NT2/D1 (cell line): ENCODE results near the gene CPXM2.

Experiments used
- DNase-seq: peaks from one replicate; pipeline ENCODE4 v3.0.0-alpha.2; 2011; ENCODE audit warnings: low read depth, low spot score
- H3K27me3 ChIP-seq: 2 replicates; pipeline ENCODE4 v1.6.0; 2011; ENCODE audit warnings: mild to moderate bottlenecking; ENCODE audit not compliant: insufficient read length, insufficient read depth
- H3K36me3 ChIP-seq: 2 replicates; pipeline ENCODE4 v1.6.1; 2011; ENCODE audit warnings: mild to moderate bottlenecking, low read length, mixed read lengths; ENCODE audit not compliant: insufficient read depth, insufficient read length
- H3K4me1 ChIP-seq: 2 replicates; pipeline ENCODE4 v1.5.1; 2011; ENCODE audit not compliant: insufficient read depth, insufficient read length
- H3K4me3 ChIP-seq: 2 replicates; pipeline ENCODE4 v1.5.1; 2011; ENCODE audit warnings: low read depth; ENCODE audit not compliant: insufficient read length
- H3K9ac ChIP-seq: 2 replicates; pipeline ENCODE4 v1.6.0; 2011; ENCODE audit warnings: low read depth; ENCODE audit not compliant: insufficient read length
- H3K9me3 ChIP-seq: 2 replicates; pipeline ENCODE4 v1.5.1; 2011; ENCODE audit warnings: mild to moderate bottlenecking, low read length; ENCODE audit not compliant: insufficient read depth
- SUZ12 ChIP-seq: IDR thresholded peaks from 2 replicates; pipeline ENCODE4 v1.6.1; 2011; ENCODE audit not compliant: insufficient read length, insufficient read depth; ENCODE audit errors: extremely low read depth
- YY1 ChIP-seq: IDR thresholded peaks from 2 replicates; pipeline ENCODE4 v1.6.1; 2011; ENCODE audit not compliant: insufficient read length, insufficient read depth
- ZNF274 ChIP-seq: IDR thresholded peaks from 2 replicates; pipeline ENCODE4 v1.6.1; 2011; ENCODE audit warnings: mild to moderate bottlenecking, low read depth, low read length

The CPXM2 gene

DNA sequence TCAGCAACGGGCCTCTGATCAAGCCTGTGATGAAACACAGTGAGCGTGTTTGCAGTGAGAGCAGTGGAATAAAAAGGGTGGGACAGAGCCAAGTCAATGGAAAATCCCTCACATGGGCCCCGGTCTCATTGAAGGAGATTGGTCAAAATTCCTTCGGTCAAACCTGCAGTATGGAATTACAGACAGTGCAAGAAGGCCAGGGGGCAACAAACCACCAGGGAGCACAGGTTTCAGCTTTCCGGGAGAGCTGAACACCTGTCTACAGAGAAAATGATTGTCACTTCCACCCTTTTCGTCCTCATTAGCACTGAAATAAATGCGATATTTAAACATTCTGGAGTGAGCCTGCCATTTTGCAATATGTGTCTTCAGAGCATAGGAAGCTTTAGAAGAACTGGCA lies 132.6 kb downstream of the CPXM2 start:
- Histone ChIP-seq H3K27me3 (no peaks in the 10 kb centered on the region), H3K4me1 (peaks cover 2% of the 10 kb centered on the region), H3K4me3 (no peak overlapping the region), H3K9me3 (peaks cover 9% of the 10 kb centered on the region; the same call in 1 of the 2 replicates), H3K9ac (no peak overlapping the region), H3K36me3 (peaks cover 6% of the 10 kb centered on the region)
- TF ChIP-seq SUZ12 (no peak), YY1 (no peak), ZNF274 (no peak)
- DNase-seq: no peak

DNA sequence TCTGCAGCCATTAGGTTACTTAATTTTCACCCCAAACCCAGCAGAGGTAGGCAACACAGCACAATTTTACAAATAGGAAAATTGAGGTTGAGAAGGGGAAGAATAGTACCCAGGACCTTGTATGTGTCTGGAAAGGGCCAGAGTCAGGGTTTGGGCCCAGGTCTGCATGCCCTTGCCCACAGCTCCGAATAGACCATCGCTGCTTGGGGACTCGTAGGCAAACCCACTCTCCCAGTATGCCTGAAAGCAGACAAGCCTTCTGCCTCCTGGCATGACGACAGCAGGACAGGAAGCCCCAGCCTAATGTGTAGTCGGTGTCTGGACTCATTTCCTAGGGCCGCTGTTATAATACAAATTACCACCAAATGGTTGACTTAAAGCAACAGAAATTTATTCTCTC lies 133.8 kb downstream of the CPXM2 start:
- Histone ChIP-seq H3K4me1 (peaks cover 2% of the 10 kb centered on the region), H3K36me3 (peaks cover 6% of the 10 kb centered on the region), H3K27me3 (no peaks in the 10 kb centered on the region), H3K9me3 (peaks cover 15% of the 10 kb centered on the region; the same call in 1 of the 2 replicates), H3K9ac (no peak overlapping the region), H3K4me3 (no peak overlapping the region)
- TF ChIP-seq ZNF274 (no peak), YY1 (no peak)
- DNase-seq: no peak

DNA sequence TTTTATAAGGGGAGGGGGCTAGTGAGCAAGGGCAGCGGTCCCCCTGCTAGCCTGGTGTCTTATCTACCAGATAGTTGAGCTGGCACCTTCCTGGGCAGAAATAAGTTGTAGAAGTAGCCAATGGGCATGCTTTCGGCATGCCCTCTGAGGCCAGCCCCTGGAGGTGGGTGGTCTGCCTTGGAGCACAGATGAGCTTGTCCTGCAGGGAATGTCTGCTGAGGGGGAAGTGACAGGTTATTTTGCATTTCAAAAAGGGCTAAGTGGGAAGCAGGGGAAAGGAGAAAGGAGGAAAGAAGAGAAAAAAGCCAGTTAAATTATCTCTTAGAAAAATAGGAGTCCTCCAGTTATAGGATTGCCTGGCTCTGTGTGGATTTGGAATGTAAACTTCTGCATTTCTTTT lies 136.5 kb downstream of the CPXM2 start:
- TF ChIP-seq YY1 (no peak), SUZ12 (no peak), ZNF274 (no peak)
- Histone ChIP-seq H3K27me3 (no peaks in the 10 kb centered on the region), H3K36me3 (peaks cover 4% of the 10 kb centered on the region), H3K9me3 (peaks cover 43% of the 10 kb centered on the region), H3K9ac (no peak overlapping the region), H3K4me1 (peaks cover 2% of the 10 kb centered on the region), H3K4me3 (no peak overlapping the region)
- DNase-seq: no peak

DNA sequence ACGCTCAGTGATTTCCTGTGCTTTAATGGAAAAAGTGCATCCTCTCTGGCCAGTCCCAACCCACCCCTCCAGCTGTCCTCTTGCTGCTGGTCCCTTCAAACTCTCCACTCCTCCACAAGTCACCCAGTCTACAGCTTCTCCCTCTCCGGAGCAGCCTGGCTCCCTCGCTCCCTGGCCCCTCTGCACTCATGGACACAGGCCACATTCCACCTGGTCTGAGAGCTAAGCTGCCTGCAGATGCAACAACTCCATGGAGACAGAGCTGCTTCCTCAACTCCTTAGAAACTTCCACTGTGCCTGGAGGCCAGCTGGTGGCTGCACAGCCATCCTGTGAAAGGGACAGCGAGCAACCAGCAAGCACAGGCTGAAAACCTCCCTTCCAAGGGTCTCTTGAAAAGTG lies 137.5 kb downstream of the CPXM2 start:
- no peak for DNase-seq
- Histone ChIP-seq H3K36me3 (peaks cover 4% of the 10 kb centered on the region), H3K9me3 (peaks cover 44% of the 10 kb centered on the region), H3K4me1 (peaks cover 2% of the 10 kb centered on the region), H3K27me3 (no peaks in the 10 kb centered on the region), H3K9ac (no peak overlapping the region), H3K4me3 (no peak overlapping the region)
- no peak for TF ChIP-seq YY1
- no peak for TF ChIP-seq SUZ12

DNA sequence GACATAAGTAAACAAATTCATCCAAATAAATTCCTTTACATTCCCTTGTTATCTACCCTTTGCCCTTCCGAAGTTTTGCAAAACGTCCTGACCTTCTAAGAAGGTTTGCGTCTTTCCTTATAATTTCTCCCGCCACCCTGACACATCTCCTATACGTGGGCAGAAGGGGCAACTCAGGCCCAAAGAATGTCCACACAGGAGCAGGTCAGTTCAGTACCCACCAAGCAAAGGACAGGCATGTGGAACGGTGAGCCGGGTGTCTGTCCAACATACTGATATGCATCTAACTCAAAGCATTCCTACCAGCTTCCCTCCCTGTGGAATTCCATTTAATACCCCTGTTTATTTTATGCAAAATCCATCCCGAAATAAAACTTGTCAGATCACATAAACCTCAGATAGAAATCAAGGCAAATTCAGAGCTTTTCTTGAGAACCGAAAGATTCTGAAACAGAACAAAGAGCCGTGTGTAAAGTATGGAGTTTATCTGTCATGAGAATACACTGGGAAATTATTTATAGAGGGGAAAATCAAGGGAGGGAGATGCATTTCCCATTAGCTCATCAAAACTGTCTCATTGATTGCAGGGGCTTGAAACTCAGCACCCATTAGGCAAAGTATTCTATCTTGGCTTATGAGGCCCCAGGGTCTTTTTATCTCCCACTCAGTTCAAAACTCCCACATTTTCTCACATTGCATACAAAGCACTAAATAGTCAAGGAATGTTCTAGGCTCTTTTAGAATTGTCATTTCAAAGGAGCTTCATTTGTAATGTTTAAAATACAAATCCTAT lies 140.1 kb downstream of the CPXM2 start:
- H3K9me3 ChIP-seq: peaks cover 44% of the 10 kb centered on the region
- peaks cover 4% of the 10 kb centered on the region for H3K36me3 ChIP-seq
- H3K27me3 ChIP-seq: no peaks in the 10 kb centered on the region
- TF ChIP-seq SUZ12: no peak
- TF ChIP-seq YY1: no peak
- TF ChIP-seq ZNF274: no peak
- H3K9ac ChIP-seq: no peak overlapping the region
- no peak for DNase-seq
- H3K4me3 ChIP-seq: no peak overlapping the region
- H3K4me1 ChIP-seq: peaks cover 6% of the 10 kb centered on the region

DNA sequence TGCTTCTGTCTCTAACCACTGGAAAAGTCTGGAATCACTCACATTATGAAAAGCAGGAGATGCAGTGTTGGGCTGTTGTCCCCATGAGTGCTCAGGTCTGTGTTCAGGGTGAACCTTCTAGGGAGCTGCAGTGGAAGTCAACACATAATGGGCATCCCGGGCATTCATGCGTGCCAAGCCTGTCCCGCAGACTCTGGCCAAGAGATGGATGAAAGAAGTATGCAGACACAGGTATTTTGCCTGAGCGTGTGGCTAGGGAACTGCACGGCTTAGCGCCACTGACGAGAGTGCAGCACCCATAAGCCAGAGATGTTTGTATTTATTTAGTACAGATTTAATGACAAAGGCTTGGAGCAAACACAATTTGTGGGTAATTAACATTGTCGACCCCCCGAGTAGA lies 140.7 kb downstream of the CPXM2 start:
- DNase-seq: no peak
- Histone ChIP-seq H3K9me3 (peaks cover 44% of the 10 kb centered on the region), H3K4me1 (peaks cover 6% of the 10 kb centered on the region), H3K9ac (no peak overlapping the region), H3K4me3 (no peak overlapping the region), H3K27me3 (no peaks in the 10 kb centered on the region), H3K36me3 (peaks cover 4% of the 10 kb centered on the region)
- TF ChIP-seq ZNF274 (no peak), SUZ12 (no peak), YY1 (no peak)

DNA sequence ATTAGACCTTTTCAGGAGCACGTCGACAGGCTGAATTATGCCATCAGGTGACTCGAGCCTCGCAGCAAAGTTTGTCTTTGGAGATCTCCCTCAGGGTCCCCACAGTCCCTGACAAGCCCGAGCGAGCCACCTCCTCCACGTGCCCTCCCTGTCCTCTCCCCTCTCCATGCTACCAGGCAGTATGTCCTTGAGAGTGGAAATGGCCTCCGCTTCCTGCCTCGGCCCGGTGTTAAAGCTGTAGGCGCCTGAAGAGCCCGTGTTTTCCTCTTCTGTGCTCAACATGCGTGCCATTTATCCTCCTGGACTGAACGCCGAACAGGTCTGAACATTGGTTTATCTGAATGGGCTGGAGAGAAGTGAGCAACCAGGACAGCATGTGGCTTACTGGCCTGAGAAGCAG lies 142.9 kb downstream of the CPXM2 start:
- Histone ChIP-seq H3K9me3 (peaks cover 34% of the 10 kb centered on the region), H3K9ac (no peak overlapping the region), H3K27me3 (no peaks in the 10 kb centered on the region), H3K4me3 (no peak overlapping the region), H3K4me1 (peaks cover 4% of the 10 kb centered on the region), H3K36me3 (peaks cover 4% of the 10 kb centered on the region)
- DNase-seq: no peak
- no peak for TF ChIP-seq YY1
- no peak for TF ChIP-seq SUZ12
- no peak for TF ChIP-seq ZNF274

DNA sequence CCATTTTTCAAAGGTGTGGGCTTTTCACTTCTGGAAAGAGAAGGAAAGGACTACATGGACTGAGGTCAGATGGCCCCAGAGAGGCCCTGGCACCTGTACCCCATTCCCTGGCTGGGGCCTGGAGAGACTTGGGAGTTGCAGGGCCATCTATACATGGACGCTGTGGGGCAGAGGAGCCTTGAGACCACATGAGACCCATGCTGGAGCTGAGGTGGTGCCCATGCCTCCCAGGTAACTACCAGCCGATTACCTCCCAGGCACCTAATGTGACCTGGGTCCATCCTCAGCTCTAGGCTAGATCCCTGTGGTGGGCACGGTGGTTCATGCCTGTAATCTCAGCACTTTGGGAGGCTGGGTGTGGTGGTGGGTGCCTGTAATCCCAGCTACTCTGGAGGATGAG lies 144.2 kb downstream of the CPXM2 start:
- Histone ChIP-seq H3K4me3 (no peak overlapping the region), H3K9ac (no peak overlapping the region), H3K27me3 (no peaks in the 10 kb centered on the region), H3K36me3 (peaks cover 4% of the 10 kb centered on the region), H3K9me3 (peaks cover 25% of the 10 kb centered on the region), H3K4me1 (peaks cover 9% of the 10 kb centered on the region)
- DNase-seq: no peak
- TF ChIP-seq ZNF274: no peak
- TF ChIP-seq SUZ12: no peak
- TF ChIP-seq YY1: no peak
